Measurements from ENCODE around the gene PDLIM4. TPM values are rescaled to one million over a fixed set of nuclear protein-coding genes. Genes with fewer than 3 reads are reported as not detected.

PDLIM4 gene
- polyA plus RNA-seq, 1 donor from 2014 or later: not detected

GRCh38 chr5:132266031-132266835 is 8.7 kb downstream of the PDLIM4 start:
- no peak overlapping the region for H2AFZ ChIP-seq (ENCODE audit: low read depth, low read length)
- H4K20me1 ChIP-seq (ENCODE audit: insufficient read depth): no peaks in the 10 kb centered on the region
- no peaks in the 10 kb centered on the region for H3K9me2 ChIP-seq (ENCODE audit: insufficient read depth, low read length)
- no peak overlapping the region for H3K4me3 ChIP-seq (ENCODE audit: low read length)
- H3K27me3 ChIP-seq (ENCODE audit: insufficient read depth, low read depth, low read length): no peaks in the 10 kb centered on the region
- TF ChIP-seq CTCF (IDR thresholded peaks at IDR 0.05; ENCODE audit: poor library complexity, severe bottlenecking): no peak
- no peak for TF ChIP-seq MXI1 (conservative IDR thresholded peaks at IDR 0.05; ENCODE audit: poor library complexity, severe bottlenecking)
- TF ChIP-seq TAF1 (IDR thresholded peaks at IDR 0.05; ENCODE audit: low read depth): no peak
- TF ChIP-seq, protein P1, sequence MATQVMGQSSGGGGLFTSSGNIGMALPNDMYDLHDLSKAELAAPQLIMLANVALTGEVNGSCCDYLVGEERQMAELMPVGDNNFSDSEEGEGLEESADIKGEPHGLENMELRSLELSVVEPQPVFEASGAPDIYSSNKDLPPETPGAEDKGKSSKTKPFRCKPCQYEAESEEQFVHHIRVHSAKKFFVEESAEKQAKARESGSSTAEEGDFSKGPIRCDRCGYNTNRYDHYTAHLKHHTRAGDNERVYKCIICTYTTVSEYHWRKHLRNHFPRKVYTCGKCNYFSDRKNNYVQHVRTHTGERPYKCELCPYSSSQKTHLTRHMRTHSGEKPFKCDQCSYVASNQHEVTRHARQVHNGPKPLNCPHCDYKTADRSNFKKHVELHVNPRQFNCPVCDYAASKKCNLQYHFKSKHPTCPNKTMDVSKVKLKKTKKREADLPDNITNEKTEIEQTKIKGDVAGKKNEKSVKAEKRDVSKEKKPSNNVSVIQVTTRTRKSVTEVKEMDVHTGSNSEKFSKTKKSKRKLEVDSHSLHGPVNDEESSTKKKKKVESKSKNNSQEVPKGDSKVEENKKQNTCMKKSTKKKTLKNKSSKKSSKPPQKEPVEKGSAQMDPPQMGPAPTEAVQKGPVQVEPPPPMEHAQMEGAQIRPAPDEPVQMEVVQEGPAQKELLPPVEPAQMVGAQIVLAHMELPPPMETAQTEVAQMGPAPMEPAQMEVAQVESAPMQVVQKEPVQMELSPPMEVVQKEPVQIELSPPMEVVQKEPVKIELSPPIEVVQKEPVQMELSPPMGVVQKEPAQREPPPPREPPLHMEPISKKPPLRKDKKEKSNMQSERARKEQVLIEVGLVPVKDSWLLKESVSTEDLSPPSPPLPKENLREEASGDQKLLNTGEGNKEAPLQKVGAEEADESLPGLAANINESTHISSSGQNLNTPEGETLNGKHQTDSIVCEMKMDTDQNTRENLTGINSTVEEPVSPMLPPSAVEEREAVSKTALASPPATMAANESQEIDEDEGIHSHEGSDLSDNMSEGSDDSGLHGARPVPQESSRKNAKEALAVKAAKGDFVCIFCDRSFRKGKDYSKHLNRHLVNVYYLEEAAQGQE (IDR thresholded peaks at IDR 0.05; ENCODE audit: borderline replicate concordance): no peak
- TF ChIP-seq SMC3 (conservative IDR thresholded peaks at IDR 0.05; ENCODE audit: poor library complexity): no peak
- no peak for TF ChIP-seq EP300 (conservative IDR thresholded peaks at IDR 0.05; ENCODE audit: poor library complexity, severe bottlenecking)
- no peak for TF ChIP-seq POLR2AphosphoS5 (IDR thresholded peaks at IDR 0.05)
- no peak for TF ChIP-seq RAD21 (conservative IDR thresholded peaks at IDR 0.05)
- TF ChIP-seq EZH2 (IDR thresholded peaks at IDR 0.05; ENCODE audit: borderline replicate concordance, insufficient read depth, low read length, poor library complexity, severe bottlenecking): no peak
- no peak overlapping the region for H3K9ac ChIP-seq (ENCODE audit: low read length)
- H3K36me3 ChIP-seq (ENCODE audit: insufficient read depth, low read length): no peaks in the 10 kb centered on the region
- H3K4me2 ChIP-seq (ENCODE audit: low read length): no peak overlapping the region
- H3F3A ChIP-seq (ENCODE audit: insufficient read depth, low read length, poor library complexity, severe bottlenecking): no peaks in the 10 kb centered on the region
- no peaks in the 10 kb centered on the region for H3K9me3 ChIP-seq (ENCODE audit: low read length)
- H3K79me2 ChIP-seq (replicated peaks; ENCODE audit: insufficient read depth, low read length): no peaks in the 10 kb centered on the region
- no peak overlapping the region for H3K27ac ChIP-seq (ENCODE audit: low read length)

DNA sequence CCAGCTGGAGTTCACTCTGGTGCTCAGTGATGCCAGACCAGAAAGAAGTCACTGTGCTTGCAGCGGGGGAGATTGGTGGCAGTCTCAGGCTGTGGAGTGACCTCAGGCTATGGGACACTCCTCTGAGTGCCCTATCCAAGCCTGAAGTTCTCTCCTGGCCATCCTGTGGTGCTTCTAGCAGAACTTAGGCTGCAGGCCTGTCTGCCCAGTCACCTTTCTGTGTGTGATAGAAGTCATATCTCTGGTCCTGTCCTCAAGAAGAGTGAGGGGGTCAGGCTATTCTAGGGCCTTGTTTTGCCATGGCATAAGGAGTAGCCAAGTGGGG is 9.3 kb downstream of the PDLIM4 start:
- Histone ChIP-seq H3K79me2 (replicated peaks; ENCODE audit: insufficient read depth, low read length) (no peaks in the 10 kb centered on the region), H3K9me3 (ENCODE audit: low read length) (no peaks in the 10 kb centered on the region), H3K4me2 (ENCODE audit: low read length) (no peak overlapping the region), H3F3A (ENCODE audit: insufficient read depth, low read length, poor library complexity, severe bottlenecking) (no peaks in the 10 kb centered on the region), H3K27ac (ENCODE audit: low read length) (no peak overlapping the region), H3K27me3 (ENCODE audit: insufficient read depth, low read depth, low read length) (no peaks in the 10 kb centered on the region), H3K9ac (ENCODE audit: low read length) (no peak overlapping the region), H3K36me3 (ENCODE audit: insufficient read depth, low read length) (no peaks in the 10 kb centered on the region), H3K4me3 (ENCODE audit: low read length) (no peak overlapping the region), H3K9me2 (ENCODE audit: insufficient read depth, low read length) (no peaks in the 10 kb centered on the region), H4K20me1 (ENCODE audit: insufficient read depth) (no peaks in the 10 kb centered on the region), H2AFZ (ENCODE audit: low read depth, low read length) (no peak overlapping the region)
- TF ChIP-seq, protein P1 (IDR thresholded peaks at IDR 0.05; ENCODE audit: borderline replicate concordance): no peak
- TF ChIP-seq EZH2 (IDR thresholded peaks at IDR 0.05; ENCODE audit: borderline replicate concordance, insufficient read depth, low read length, poor library complexity, severe bottlenecking) (no peak), TAF1 (IDR thresholded peaks at IDR 0.05; ENCODE audit: low read depth) (no peak), CTCF (IDR thresholded peaks at IDR 0.05; ENCODE audit: poor library complexity, severe bottlenecking) (no peak), SMC3 (conservative IDR thresholded peaks at IDR 0.05; ENCODE audit: poor library complexity) (no peak), RAD21 (conservative IDR thresholded peaks at IDR 0.05) (no peak), EP300 (conservative IDR thresholded peaks at IDR 0.05; ENCODE audit: poor library complexity, severe bottlenecking) (no peak), POLR2AphosphoS5 (IDR thresholded peaks at IDR 0.05) (no peak)

Measured in neural cell (in vitro differentiated cells).